Ascending aorta (tissue), 2 donors: ENCODE results near the gene DENND1B. TPM values are rescaled to one million over a fixed set of nuclear protein-coding genes. Genes with fewer than 3 reads are reported as not detected.

Experiments
- DNase-seq, 2 donors: peaks; one replicate each; pipeline ENCODE4 v3.0.0-alpha.2; 2019; ENCODE audit warnings: low spot score in 2 of 2
- H3K27ac ChIP-seq, 2 donors: fragments of 200-600 bp; sonication (generic); one replicate each; pipeline ENCODE4 v1.5.1; 2016 to 2017; ENCODE audit warnings: mild to moderate bottlenecking in 1 of 2
- H3K27me3 ChIP-seq: fragments of 200-600 bp; sonication (generic); one replicate; pipeline ENCODE4 v1.5.1; 2017
- H3K36me3 ChIP-seq, 2 donors: fragments of 200-600 bp; sonication (generic); one replicate each; pipeline ENCODE4 v1.5.1; 2016
- H3K4me1 ChIP-seq, 2 donors: fragments of 200-600 bp; sonication (generic); one replicate each; pipeline ENCODE4 v1.5.1; 2016 to 2017; ENCODE audit warnings: mild to moderate bottlenecking in 1 of 2
- H3K4me3 ChIP-seq, 2 donors: fragments of 200-600 bp; sonication (generic); one replicate each; pipeline ENCODE4 v1.5.1; 2016 to 2017; ENCODE audit warnings: mild to moderate bottlenecking in 1 of 2
- H3K9me3 ChIP-seq, 2 donors: fragments of 200-600 bp; sonication (generic); one replicate each; pipeline ENCODE4 v1.5.1; 2016
- intact Hi-C: fragments of 100-400 bp; cut with DNase I; formaldehyde crosslinking; loops from one replicate; pipeline ENCODE4 v1.15.1; 2023
- total RNA-seq: library from RNA; depleted of rRNA; stranded (reverse); fragments of >200 nt; gene quantifications from one replicate; pipeline ENCODE4 v1.1.0, GENCODE V29; 2016
- TF ChIP-seq, protein P1 (sequence below), 3 experiments: fragments of 200-600 bp in 2 of 3; fragments of 450-650 bp in 1 of 3; sonication (generic) in 2 of 3; IDR thresholded peaks; one replicate each; pipeline ENCODE4 v1.5.1; 2016 to 2019; ENCODE audit warnings: antibody characterized with exemption in 3 of 3, mild to moderate bottlenecking in 1 of 3, moderate library complexity in 1 of 3

Gene DENND1B
- total RNA-seq, 1 donor from 2014 or later: 12.2 TPM

GRCh38 chr1:197621761-197622160 is 153.5 kb downstream of the DENND1B start:
- no peak overlapping the region for H3K4me3 ChIP-seq
- no peaks in the 10 kb centered on the region for H3K4me1 ChIP-seq
- DNase-seq: no peak
- H3K36me3 ChIP-seq: no peaks in the 10 kb centered on the region
- intact Hi-C loops: no loop called here
- H3K27me3 ChIP-seq: no peaks in the 10 kb centered on the region
- TF ChIP-seq, protein P1, sequence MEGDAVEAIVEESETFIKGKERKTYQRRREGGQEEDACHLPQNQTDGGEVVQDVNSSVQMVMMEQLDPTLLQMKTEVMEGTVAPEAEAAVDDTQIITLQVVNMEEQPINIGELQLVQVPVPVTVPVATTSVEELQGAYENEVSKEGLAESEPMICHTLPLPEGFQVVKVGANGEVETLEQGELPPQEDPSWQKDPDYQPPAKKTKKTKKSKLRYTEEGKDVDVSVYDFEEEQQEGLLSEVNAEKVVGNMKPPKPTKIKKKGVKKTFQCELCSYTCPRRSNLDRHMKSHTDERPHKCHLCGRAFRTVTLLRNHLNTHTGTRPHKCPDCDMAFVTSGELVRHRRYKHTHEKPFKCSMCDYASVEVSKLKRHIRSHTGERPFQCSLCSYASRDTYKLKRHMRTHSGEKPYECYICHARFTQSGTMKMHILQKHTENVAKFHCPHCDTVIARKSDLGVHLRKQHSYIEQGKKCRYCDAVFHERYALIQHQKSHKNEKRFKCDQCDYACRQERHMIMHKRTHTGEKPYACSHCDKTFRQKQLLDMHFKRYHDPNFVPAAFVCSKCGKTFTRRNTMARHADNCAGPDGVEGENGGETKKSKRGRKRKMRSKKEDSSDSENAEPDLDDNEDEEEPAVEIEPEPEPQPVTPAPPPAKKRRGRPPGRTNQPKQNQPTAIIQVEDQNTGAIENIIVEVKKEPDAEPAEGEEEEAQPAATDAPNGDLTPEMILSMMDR (IDR thresholded peaks at IDR 0.05): no peak
- no peaks in the 10 kb centered on the region for H3K9me3 ChIP-seq
- H3K27ac ChIP-seq: no peak overlapping the region

- Histone ChIP-seq H3K4me3 (no peak overlapping the region), H3K9me3 (no peaks in the 10 kb centered on the region), H3K4me1 (no peaks in the 10 kb centered on the region), H3K36me3 (no peaks in the 10 kb centered on the region), H3K27ac (no peak overlapping the region), H3K27me3 (no peaks in the 10 kb centered on the region)
- DNase-seq: no peak
- TF ChIP-seq, protein P1 (IDR thresholded peaks at IDR 0.05): no peak
- intact Hi-C loops: no loop called here
Measured at GRCh38 chr1:197620714-197621163, 154.5 kb downstream of the DENND1B start.

- Histone ChIP-seq H3K4me3 (no peak overlapping the region), H3K36me3 (no peaks in the 10 kb centered on the region), H3K27me3 (no peaks in the 10 kb centered on the region), H3K9me3 (no peaks in the 10 kb centered on the region), H3K27ac (no peak overlapping the region), H3K4me1 (no peaks in the 10 kb centered on the region)
- TF ChIP-seq, protein P1 (IDR thresholded peaks at IDR 0.05): peak in 1 of 3 experiments; percentile 29
- intact Hi-C loops: no loop called here
- no peak for DNase-seq
Measured at GRCh38 chr1:197619008-197619640, 156.2 kb downstream of the DENND1B start.

DNA sequence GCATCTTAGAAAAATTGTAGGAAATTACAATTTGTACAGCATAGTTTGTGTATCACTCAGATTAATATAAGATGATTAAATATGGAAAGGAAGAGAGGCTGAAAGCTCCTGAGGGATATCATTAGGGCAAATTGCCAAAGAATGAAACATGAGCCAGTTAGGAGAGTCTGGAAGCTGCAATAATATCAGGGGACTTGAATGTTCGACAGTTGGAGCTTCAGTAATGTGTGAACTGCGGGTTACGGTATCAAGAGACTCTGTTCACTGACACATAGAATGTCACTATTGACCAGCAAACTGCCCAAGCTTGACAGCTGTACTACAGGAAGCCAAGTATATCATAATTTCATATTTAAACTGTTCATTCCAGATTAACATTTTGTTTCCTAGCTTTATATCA is 157.2 kb downstream of the DENND1B start:
- H3K27me3 ChIP-seq: no peaks in the 10 kb centered on the region
- H3K4me1 ChIP-seq: no peaks in the 10 kb centered on the region
- H3K27ac ChIP-seq: no peak overlapping the region
- intact Hi-C loops: no loop called here
- DNase-seq: no peak
- no peaks in the 10 kb centered on the region for H3K36me3 ChIP-seq
- H3K9me3 ChIP-seq: no peaks in the 10 kb centered on the region
- no peak overlapping the region for H3K4me3 ChIP-seq
- TF ChIP-seq, protein P1 (IDR thresholded peaks at IDR 0.05): no peak

- intact Hi-C loops: loop anchor here (2.0 kb wide), 2 partner anchors 309 to 849 kb away; no protein-coding TSS in a partner anchor
- TF ChIP-seq, protein P1 (IDR thresholded peaks at IDR 0.05): no peak
- no peak overlapping the region for H3K27ac ChIP-seq
- no peaks in the 10 kb centered on the region for H3K9me3 ChIP-seq
- H3K36me3 ChIP-seq: no peaks in the 10 kb centered on the region
- no peak overlapping the region for H3K4me3 ChIP-seq
- no peaks in the 10 kb centered on the region for H3K27me3 ChIP-seq
- H3K4me1 ChIP-seq: no peaks in the 10 kb centered on the region
- no peak for DNase-seq
Measured at GRCh38 chr1:197615693-197616011, 159.6 kb downstream of the DENND1B start.
